DLD1 (cell line): Measurements from ENCODE around the gene RGPD3.

Source experiments
- in situ Hi-C: cut with HindIII; loops from 2 replicates; pipeline ENCODE4 v1.10.0; 2017; ENCODE audit warnings: low sequenced_read_pairs

Gene RGPD3

DNA sequence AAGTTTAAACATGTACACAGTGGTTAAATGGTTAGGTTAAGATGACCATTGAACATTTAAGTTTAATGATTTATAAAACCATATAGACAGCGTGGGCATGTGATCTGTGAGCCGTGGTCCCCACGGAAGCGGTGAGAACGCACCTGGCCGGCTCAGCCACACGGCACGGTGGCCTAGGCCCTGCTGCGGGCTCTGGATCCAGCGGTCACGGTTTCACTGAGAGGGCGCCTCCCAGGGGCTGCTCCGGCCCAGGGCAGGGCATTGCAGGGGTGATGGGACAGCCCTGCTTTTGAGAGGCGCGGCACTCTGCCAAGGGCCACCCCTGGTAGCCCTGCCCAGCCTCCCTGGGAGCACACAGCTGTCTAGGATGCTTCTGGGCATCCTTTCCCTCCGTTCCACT, 124.9 kb downstream of the RGPD3 start:
- in situ Hi-C loops: no loop called here

- in situ Hi-C loops: no loop called here
Measured at GRCh38 chr2:106342831-106343251, 125.4 kb downstream of the RGPD3 start.

DNA sequence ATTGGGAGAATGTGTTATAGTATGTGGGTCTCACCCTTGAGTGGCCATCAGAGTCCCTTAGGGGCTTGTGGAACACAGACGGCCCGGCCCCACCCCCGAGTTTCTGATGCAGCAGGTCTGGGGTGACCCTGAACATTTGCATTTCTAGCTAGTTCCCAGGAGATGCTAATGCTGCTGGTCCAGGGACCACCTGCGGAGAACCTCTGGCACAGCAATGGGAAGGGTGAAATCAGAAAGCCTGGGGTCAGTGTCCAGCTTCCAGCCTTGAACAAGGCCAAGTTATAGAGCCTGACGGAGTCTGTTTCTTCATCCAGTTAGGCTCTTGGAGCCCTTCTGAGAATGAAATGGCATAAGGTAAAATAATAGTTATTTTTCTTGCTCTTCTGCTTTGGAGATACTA, 126.5 kb downstream of the RGPD3 start:
- in situ Hi-C loops: no loop called here
